Measurements from ENCODE around the gene TMEM60. TPM values are rescaled to one million over a fixed set of nuclear protein-coding genes. Genes with fewer than 3 reads are reported as not detected.

The TMEM60 gene
- total RNA-seq, 1 donor from 2014 or later = 15.3 TPM

- no peak overlapping the region for H3K4me3 Mint-ChIP-seq
- POLR2A ChIA-PET = no interaction called here
- ATAC-seq (ENCODE audit: low read depth) = no peak
- no peak overlapping the region for H3K27ac Mint-ChIP-seq
- intact Hi-C loops (cut with micrococcal nuclease) = no loop called here
- H3K9me3 Mint-ChIP-seq = no peaks in the 10 kb centered on the region
- TF ChIP-seq CTCF (IDR thresholded peaks at IDR 0.05) = no peak
- peaks cover 36% of the 10 kb centered on the region for H3K36me3 Mint-ChIP-seq (ENCODE audit: low read depth)
- no peak for DNase-seq
- no peaks in the 10 kb centered on the region for H3K27me3 Mint-ChIP-seq
- peaks cover 42% of the 10 kb centered on the region for H3K4me1 Mint-ChIP-seq
- CTCF ChIA-PET = no interaction called here
Observed at GRCh38 chr7:77794000-77794399, 4.2 kb downstream of the TMEM60 start.

GRCh38 chr7:77791956-77792355, 6.3 kb downstream of the TMEM60 start:
- no peaks in the 10 kb centered on the region for H3K27me3 Mint-ChIP-seq
- intact Hi-C loops (cut with micrococcal nuclease) = no loop called here
- peaks cover 28% of the 10 kb centered on the region for H3K4me1 Mint-ChIP-seq
- no peak for DNase-seq
- peaks cover 23% of the 10 kb centered on the region for H3K36me3 Mint-ChIP-seq (ENCODE audit: low read depth)
- H3K27ac Mint-ChIP-seq = no peak overlapping the region
- TF ChIP-seq CTCF (IDR thresholded peaks at IDR 0.05) = no peak
- H3K4me3 Mint-ChIP-seq = no peak overlapping the region
- CTCF ChIA-PET = no interaction called here
- no peaks in the 10 kb centered on the region for H3K9me3 Mint-ChIP-seq
- POLR2A ChIA-PET = interaction anchor here (0.6 kb wide), 1 partner anchor 99 kb away, joined by 8 read pairs; no protein-coding TSS in a partner anchor
- no peak for ATAC-seq (ENCODE audit: low read depth)

- no peak for DNase-seq
- Mint-ChIP-seq H3K9me3 (no peaks in the 10 kb centered on the region), H3K36me3 (ENCODE audit: low read depth) (peaks cover 23% of the 10 kb centered on the region), H3K4me3 (no peak overlapping the region), H3K4me1 (peaks cover 22% of the 10 kb centered on the region), H3K27ac (no peak overlapping the region), H3K27me3 (no peaks in the 10 kb centered on the region)
- CTCF ChIA-PET = no interaction called here
- no peak for TF ChIP-seq CTCF (IDR thresholded peaks at IDR 0.05)
- POLR2A ChIA-PET = interaction anchor here (0.6 kb wide), 1 partner anchor 99 kb away, joined by 8 read pairs; no protein-coding TSS in a partner anchor
- intact Hi-C loops (cut with micrococcal nuclease) = no loop called here
- ATAC-seq (ENCODE audit: low read depth) = no peak
Observed at GRCh38 chr7:77791336-77791735, 6.9 kb downstream of the TMEM60 start.

- Mint-ChIP-seq H3K4me3 (no peak overlapping the region), H3K4me1 (peaks cover 9% of the 10 kb centered on the region), H3K27ac (peak overlapping the region; percentile 36), H3K9me3 (no peaks in the 10 kb centered on the region), H3K36me3 (ENCODE audit: low read depth) (peaks cover 20% of the 10 kb centered on the region), H3K27me3 (no peaks in the 10 kb centered on the region)
- no peak for TF ChIP-seq CTCF (IDR thresholded peaks at IDR 0.05)
- POLR2A ChIA-PET = interaction anchor here (0.5 kb wide), 1 partner anchor 147 kb away, joined by 3 read pairs; no protein-coding TSS in a partner anchor
- DNase-seq = no peak
- CTCF ChIA-PET = interaction anchor here (0.7 kb wide), 1 partner anchor 13 kb away, joined by 5 read pairs; no protein-coding TSS in a partner anchor
- no peak for ATAC-seq (ENCODE audit: low read depth)
- intact Hi-C loops (cut with micrococcal nuclease) = no loop called here
Observed at GRCh38 chr7:77788327-77788902, 9.8 kb downstream of the TMEM60 start.

- POLR2A ChIA-PET = no interaction called here
Observed at GRCh38 chr7:77786741-77787140, 11.5 kb downstream of the TMEM60 start.

More at GRCh38 chr7:77786741-77787140, 11.5 kb downstream of the TMEM60 start:
- no peaks in the 10 kb centered on the region for H3K9me3 Mint-ChIP-seq
- CTCF ChIA-PET = no interaction called here
- ATAC-seq (ENCODE audit: low read depth) (no peak), DNase-seq (no peak)
- no peak overlapping the region for H3K4me3 Mint-ChIP-seq
- intact Hi-C loops (cut with micrococcal nuclease) = no loop called here
- peaks cover 29% of the 10 kb centered on the region for H3K36me3 Mint-ChIP-seq (ENCODE audit: low read depth)
- peaks cover 9% of the 10 kb centered on the region for H3K4me1 Mint-ChIP-seq
- TF ChIP-seq CTCF (IDR thresholded peaks at IDR 0.05) = no peak
- no peak overlapping the region for H3K27ac Mint-ChIP-seq
- H3K27me3 Mint-ChIP-seq = no peaks in the 10 kb centered on the region

All from activated B cell treated with CpG ODN at 0.5 μM for 24 hours (primary cell).